Retinal pigment epithelial cell (primary cell): Measurements from ENCODE around the gene NDFIP2.

Experiments used
- DNase-seq: peaks from one replicate; pipeline ENCODE4 v3.0.0-alpha.2; 2010; ENCODE audit warnings: low read depth
- H3K4me3 ChIP-seq: 2 replicates; pipeline ENCODE4 v1.5.1; 2011; ENCODE audit warnings: mild to moderate bottlenecking, low read length, control low read depth, moderate library complexity
- TF ChIP-seq, protein P1 (sequence below): conservative IDR thresholded peaks from 2 replicates; pipeline ENCODE4 v1.5.1; 2011; ENCODE audit warnings: low read depth, low read length, control low read depth, inconsistent platforms

The NDFIP2 gene

GRCh38 chr13:79483086-79483706, 2.2 kb downstream of the NDFIP2 start:
- no peak for DNase-seq
- no peak overlapping the region for H3K4me3 ChIP-seq
- TF ChIP-seq, protein P1, sequence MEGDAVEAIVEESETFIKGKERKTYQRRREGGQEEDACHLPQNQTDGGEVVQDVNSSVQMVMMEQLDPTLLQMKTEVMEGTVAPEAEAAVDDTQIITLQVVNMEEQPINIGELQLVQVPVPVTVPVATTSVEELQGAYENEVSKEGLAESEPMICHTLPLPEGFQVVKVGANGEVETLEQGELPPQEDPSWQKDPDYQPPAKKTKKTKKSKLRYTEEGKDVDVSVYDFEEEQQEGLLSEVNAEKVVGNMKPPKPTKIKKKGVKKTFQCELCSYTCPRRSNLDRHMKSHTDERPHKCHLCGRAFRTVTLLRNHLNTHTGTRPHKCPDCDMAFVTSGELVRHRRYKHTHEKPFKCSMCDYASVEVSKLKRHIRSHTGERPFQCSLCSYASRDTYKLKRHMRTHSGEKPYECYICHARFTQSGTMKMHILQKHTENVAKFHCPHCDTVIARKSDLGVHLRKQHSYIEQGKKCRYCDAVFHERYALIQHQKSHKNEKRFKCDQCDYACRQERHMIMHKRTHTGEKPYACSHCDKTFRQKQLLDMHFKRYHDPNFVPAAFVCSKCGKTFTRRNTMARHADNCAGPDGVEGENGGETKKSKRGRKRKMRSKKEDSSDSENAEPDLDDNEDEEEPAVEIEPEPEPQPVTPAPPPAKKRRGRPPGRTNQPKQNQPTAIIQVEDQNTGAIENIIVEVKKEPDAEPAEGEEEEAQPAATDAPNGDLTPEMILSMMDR = no peak

GRCh38 chr13:79485014-79485811, 4.3 kb downstream of the NDFIP2 start:
- H3K4me3 ChIP-seq = no peak overlapping the region
- DNase-seq = peak; percentile 73
- TF ChIP-seq, protein P1 = no peak

- TF ChIP-seq, protein P1 = no peak
- DNase-seq = no peak
- H3K4me3 ChIP-seq = no peak overlapping the region
Measured at GRCh38 chr13:79486433-79487188, 5.7 kb downstream of the NDFIP2 start.

DNA sequence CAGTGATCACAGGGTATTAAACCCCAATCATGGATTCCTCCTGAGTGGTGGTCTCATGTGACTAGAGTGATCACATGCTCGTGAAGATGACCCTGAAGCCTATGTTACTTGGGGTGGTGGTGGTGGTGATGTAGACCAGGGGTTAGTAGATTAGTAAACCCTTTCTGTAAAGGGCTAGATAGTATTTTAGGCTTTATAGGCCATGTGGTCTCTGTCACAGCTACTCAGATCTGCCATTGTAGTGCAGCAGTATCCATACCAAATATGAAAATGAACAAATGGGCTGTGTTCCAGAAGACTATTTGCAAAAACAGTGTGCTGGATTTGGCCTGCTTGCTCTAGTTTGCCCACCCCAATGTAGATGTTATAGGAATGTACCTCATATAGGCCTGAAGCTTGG, 9.4 kb downstream of the NDFIP2 start:
- DNase-seq = no peak
- TF ChIP-seq, protein P1 = no peak
- H3K4me3 ChIP-seq = no peak overlapping the region

DNA sequence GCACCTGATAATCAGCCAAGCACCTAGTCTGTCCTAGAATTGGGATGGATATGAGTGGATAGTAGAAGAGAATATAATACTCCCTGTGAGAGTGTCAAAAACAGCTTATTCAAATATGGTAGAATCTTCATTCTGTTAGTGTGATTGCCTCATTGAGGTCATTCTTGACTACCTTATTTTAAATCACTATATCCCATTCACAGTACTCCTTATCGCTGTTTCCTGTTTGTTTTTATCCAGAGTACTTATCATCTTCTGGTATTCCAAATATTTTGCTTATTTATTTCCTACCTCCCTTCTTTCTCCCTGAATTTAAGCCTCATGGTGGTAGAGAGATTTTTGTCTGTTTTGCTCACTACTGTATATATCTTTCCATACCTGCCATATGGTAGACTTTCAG, 9.9 kb downstream of the NDFIP2 start:
- H3K4me3 ChIP-seq = no peak overlapping the region
- TF ChIP-seq, protein P1 = no peak
- DNase-seq = no peak

DNA sequence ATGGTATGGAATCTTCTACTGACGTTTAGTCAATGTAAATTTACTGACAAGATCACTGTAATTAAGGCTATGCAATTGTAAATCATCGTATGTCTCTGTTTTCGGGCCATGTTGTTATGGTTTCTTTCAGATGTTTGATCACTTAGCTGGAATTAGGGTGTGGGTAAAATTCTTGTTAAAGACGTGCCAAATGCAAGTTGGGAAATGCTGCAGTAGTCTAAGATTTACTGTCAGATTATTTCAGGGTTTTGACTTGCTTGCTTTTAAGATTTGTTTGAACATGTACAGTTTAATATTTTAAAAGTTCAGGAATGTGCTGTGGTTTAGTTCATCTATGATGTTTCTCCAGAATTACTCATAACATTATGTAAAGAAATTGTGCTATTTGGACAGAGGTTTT, 10.8 kb downstream of the NDFIP2 start:
- TF ChIP-seq, protein P1 = no peak
- no peak overlapping the region for H3K4me3 ChIP-seq
- peak; percentile 60 for DNase-seq
